HS-27A (cell line): ENCODE measurements around the gene TNS3.
"Not testable (repeated sequence)": the region's sequence is repeated elsewhere in the genome, so short reads cannot be mapped to it uniquely, and the experiment has no call there.

Source experiments
- DNase-seq: peaks from one replicate; pipeline ENCODE4 v3.0.0-alpha.2; 2012; ENCODE audit warnings: low read depth, missing footprints

TNS3 gene

GRCh38 chr7:47581804-47582763 is at the start of gene TNS3:
Gene TNS3 (minus strand): TSS chr7:47582111. CDS start chr7:47439636, 142,475 bp downstream.
- no peak for DNase-seq

DNA sequence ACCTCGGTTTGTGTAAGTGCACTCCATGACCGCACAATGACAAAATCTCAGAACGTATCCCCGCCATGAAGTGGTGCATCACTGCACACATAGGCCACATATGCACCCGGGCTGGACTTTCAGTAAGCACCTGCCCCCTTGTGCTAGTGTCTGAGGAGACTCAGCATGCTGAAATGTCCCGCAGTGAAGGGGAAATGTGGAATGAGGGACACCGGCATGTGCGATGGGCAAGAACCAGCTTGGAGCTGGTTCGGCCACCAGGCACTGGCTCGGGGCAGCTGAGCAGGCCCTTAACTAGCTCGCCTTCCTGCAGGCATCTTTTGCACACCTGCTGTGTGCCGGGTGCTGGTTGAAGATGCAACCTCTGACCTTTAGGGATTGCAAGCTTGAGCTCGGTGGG is 49.8 kb upstream of the TNS3 start:
- no peak for DNase-seq

DNA sequence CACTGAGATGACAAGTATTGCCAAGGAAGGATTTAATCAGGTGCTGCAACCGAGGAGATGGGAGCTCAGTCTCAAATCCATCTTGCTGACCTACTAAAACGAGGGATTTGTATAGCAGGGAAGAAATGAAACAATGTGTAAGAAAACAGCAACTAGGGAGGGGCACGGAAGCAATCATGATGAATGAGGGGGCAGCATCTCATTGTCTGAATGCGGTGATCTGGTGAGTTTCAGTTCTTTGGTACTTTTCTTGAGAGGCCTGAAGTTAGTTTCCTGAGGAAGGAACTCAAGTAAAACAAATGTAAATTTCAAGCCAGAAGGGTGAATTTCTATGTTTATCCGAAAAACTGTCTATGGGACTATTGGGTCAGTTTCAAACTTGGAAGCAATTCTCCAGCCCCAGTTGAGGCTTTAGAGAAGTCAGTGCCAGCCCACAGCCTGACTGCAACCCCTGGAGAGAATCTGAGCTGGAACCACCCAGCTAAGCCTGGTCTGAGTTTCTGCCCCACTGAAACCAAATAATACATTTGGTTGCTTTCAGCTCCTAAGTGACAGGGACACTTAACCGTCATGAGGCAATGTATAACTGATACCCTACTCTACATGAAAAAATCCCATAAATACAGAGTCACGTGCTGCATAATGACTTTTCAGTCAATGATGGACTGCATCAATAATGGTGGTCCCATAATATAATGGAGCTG is 45.8 kb upstream of the TNS3 start:
- no peak for DNase-seq

GRCh38 chr7:47625861-47626715 is 44.2 kb upstream of the TNS3 start:
- DNase-seq, result no peak

DNA sequence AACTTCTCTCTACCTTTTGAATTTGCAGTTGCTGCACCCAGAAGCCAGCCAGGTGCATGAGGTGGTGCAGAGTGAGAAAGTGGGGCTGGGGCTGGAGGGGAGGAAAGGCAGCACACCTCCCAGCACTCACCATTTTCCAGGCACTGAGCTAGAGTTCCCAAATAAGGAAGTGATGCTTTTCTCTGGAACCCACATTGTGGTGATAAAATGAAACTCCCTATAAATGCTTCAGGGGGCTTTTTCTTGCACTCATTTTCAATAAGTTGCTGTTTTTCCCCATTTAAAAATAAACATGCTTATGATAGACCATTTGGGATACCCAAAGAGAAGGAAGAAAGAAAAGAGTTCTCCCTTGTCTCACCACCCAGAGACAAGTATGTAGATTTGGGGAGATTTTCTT is 42.8 kb upstream of the TNS3 start:
- no peak for DNase-seq

- DNase-seq, result no peak
Observed at GRCh38 chr7:47622946-47623640, 41.2 kb upstream of the TNS3 start.

GRCh38 chr7:47622586-47622945 is 40.7 kb upstream of the TNS3 start:
- no peak for DNase-seq

GRCh38 chr7:47621979-47622561 is 40.2 kb upstream of the TNS3 start:
- DNase-seq, result no peak

GRCh38 chr7:47621347-47621746 is 39.4 kb upstream of the TNS3 start:
- no peak for DNase-seq

- no peak for DNase-seq
Observed at GRCh38 chr7:47619806-47620205, 37.9 kb upstream of the TNS3 start.

GRCh38 chr7:47617131-47617530 is 35.2 kb upstream of the TNS3 start:
- no peak for DNase-seq

GRCh38 chr7:47614450-47614849 is 32.5 kb upstream of the TNS3 start:
- no peak for DNase-seq

DNA sequence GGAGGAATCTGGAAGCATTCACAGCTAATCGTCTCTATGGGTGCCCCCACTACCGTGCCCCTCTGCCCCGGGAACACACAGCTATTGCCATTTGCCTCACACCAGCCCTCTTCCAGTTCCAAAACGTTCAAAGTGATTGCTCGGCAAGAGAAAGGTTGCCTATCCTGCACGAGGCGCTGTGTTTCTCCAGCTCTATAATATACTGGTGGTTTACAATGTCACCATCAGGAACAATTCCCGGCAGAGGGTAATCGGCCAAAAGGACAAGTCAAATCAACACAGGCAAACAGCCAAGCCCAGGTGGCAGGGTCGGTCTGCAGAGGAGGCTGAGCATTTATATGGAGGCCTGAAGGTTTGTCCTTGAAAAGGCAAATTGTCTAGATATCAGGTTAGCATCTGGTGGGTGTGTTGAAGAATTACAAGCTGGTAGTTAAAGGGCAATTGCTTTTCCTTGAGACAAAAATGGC is 29.2 kb upstream of the TNS3 start:
- no peak for DNase-seq

GRCh38 chr7:47610506-47611044 is 28.7 kb upstream of the TNS3 start:
- no peak for DNase-seq

DNA sequence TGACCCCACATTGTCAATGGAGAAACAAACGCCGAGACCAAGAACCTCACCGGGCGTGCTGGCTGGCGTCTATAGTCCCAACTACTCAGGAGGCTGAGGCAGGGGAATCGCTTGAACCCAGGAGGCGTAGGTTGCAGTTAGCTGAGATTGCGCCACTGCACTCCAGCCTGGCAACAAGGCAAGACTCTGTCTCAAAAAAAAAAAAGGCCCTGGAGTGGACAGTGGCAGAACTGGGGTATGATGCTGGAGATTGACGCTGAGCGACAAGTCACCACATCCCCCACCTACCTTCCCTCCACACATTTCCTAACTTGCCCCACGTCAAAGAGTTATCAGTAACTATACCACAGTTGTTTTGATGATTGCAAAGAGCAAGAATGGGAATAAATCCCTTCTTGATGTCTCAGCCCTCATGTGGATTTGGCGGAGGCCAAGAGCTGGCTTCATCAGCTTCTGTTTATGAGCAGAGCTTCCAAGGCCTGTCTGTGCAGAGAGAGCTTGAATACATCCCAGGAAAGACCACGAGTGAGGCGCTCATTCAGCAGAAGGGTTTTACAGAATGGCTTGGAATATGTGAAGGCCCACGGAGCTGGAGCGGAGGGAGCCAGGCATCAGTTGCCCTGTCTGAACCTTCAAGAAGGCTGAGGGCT is 28.0 kb upstream of the TNS3 start:
- DNase-seq, result no peak

- not testable (repeated sequence) for DNase-seq
Observed at GRCh38 chr7:47606593-47607046, 24.7 kb upstream of the TNS3 start.

DNA sequence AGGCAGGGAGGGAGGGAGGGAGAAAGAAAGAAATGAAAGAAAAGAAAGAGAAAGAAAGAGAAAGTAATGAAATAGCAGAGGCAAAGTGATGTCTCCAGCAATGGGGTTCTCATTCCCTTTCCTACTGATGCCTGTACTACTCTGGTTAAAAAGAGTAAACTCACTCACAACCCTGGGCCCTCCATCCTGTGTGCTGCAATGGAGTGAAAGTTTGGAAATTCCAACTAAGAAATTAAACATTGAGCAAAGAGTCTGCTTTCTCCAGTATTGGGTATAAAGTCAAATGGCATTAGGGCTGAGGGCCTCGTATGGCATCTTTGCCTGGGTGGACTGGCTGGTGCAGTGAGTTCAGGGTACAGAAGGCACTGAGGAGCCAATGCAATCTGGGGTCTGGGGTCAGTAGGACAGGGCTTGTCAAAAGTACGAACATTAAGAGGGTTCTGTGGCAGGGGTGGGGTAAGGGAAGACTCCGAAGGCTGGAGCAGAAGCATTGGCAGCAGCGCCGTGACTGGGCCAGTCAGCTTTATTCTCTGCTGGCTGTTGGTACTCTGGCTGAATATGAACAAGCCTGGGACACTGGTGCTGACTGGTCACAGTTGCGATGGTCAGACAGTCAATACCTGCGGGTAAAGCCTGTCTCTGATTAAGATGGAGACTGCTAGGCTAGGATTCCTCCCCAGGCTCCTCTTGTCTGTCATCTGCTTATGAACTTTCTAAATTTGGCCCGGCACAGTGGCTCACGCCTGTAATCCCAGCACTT is 24.1 kb upstream of the TNS3 start:
- DNase-seq, result no peak

DNA sequence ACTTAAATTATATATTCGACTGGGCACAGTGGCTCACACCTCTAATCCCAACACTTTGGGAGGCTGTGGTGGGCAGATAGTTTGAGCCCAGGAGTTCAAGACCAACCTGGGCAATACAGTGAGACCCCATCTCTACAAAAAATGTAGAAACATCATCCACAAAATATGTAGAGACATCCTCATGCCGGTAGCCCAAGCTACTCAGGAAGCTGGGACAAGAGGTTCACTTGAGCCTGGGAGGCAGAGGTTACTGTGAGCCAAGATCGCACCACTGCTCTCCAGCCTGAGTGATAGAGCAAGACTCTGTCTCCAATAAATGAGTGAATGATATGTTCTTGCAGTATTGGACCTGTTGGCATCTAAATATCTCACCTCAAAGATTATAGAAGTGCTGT is 22.6 kb upstream of the TNS3 start:
- DNase-seq, result no peak

DNA sequence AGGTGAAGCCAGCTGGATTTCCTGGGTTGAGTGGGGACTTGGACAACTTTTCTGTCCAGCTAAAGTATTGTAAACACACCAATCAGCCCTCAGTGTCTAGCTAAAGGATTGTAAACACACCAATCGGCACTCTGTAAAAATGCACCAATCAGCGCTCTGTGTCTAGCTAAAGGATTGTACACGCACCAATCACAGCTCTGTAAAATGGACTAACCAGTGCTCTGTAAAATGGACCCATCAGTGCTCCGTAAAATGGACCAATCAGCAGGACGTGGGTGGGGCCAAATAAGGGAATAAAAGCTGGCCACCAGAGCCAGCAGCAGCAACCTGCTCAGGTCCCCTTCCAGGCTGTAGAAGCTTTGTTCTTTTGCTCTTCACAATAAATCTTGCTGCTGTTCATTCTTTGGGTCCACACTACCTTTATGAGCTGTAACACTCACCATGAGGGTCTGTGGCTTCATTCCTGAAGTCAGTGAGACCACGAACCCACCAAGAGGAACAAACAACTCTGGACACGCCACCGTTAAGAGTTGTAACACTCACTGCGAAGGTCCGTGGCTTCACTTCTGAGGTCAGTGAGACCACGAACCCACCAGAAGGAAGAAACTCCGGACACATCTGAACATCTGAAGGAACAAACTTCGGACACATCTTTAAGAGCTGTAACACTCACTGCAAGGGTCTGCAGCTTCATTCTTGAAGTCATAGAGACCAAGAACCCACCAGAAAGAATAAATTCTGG is 21.8 kb upstream of the TNS3 start:
- DNase-seq, result not testable (repeated sequence)
